ENCODE results near the gene TMEM198. TPM values are rescaled to one million over a fixed set of nuclear protein-coding genes. Genes with fewer than 3 reads are reported as not detected.
A peak's percentile ranks its signal among the peaks of the same experiment; 100 is the strongest.

TMEM198 gene
- total RNA-seq, 1 donor from 2014 or later, result 8.2 TPM

- no peak overlapping the region for H3K4me3 Mint-ChIP-seq (ENCODE audit: low read depth)
- H3K4me1 Mint-ChIP-seq (ENCODE audit: low read depth), result peaks cover 40% of the 10 kb centered on the region
- H3K27me3 Mint-ChIP-seq, result peaks cover 64% of the 10 kb centered on the region
- no peaks in the 10 kb centered on the region for H3K36me3 Mint-ChIP-seq (ENCODE audit: insufficient read depth)
- no peak overlapping the region for H3K27ac Mint-ChIP-seq
- no peaks in the 10 kb centered on the region for H3K9me3 Mint-ChIP-seq (ENCODE audit: low read depth)
- DNase-seq (ENCODE audit: low spot score, unreplicated experiment), result no peak
- TF ChIP-seq CTCF (IDR thresholded peaks at IDR 0.05; ENCODE audit: unreplicated experiment), result no peak
Measured at GRCh38 chr2:219524817-219525216, 19.0 kb upstream of the TMEM198 start.

GRCh38 chr2:219525533-219526232, 18.1 kb upstream of the TMEM198 start:
- no peak overlapping the region for H3K27ac Mint-ChIP-seq
- no peak for TF ChIP-seq CTCF (IDR thresholded peaks at IDR 0.05; ENCODE audit: unreplicated experiment)
- peaks cover 69% of the 10 kb centered on the region for H3K27me3 Mint-ChIP-seq
- H3K4me3 Mint-ChIP-seq (ENCODE audit: low read depth), result peak overlapping the region; percentile 16
- peaks cover 34% of the 10 kb centered on the region for H3K4me1 Mint-ChIP-seq (ENCODE audit: low read depth)
- no peaks in the 10 kb centered on the region for H3K36me3 Mint-ChIP-seq (ENCODE audit: insufficient read depth)
- no peaks in the 10 kb centered on the region for H3K9me3 Mint-ChIP-seq (ENCODE audit: low read depth)
- no peak for DNase-seq (ENCODE audit: low spot score, unreplicated experiment)

- Mint-ChIP-seq H3K27ac (no peak overlapping the region), H3K4me1 (ENCODE audit: low read depth) (peaks cover 29% of the 10 kb centered on the region), H3K4me3 (ENCODE audit: low read depth) (no peak overlapping the region), H3K27me3 (peaks cover 72% of the 10 kb centered on the region), H3K36me3 (ENCODE audit: insufficient read depth) (no peaks in the 10 kb centered on the region), H3K9me3 (ENCODE audit: low read depth) (no peaks in the 10 kb centered on the region)
- TF ChIP-seq CTCF (IDR thresholded peaks at IDR 0.05; ENCODE audit: unreplicated experiment), result no peak
- DNase-seq (ENCODE audit: low spot score, unreplicated experiment), result no peak
Measured at GRCh38 chr2:219526320-219527075, 17.3 kb upstream of the TMEM198 start.

GRCh38 chr2:219527076-219527394, 16.8 kb upstream of the TMEM198 start:
- peaks cover 69% of the 10 kb centered on the region for H3K27me3 Mint-ChIP-seq

GRCh38 chr2:219527472-219527871, 16.4 kb upstream of the TMEM198 start:
- DNase-seq (ENCODE audit: low spot score, unreplicated experiment), result no peak
- H3K4me3 Mint-ChIP-seq (ENCODE audit: low read depth), result no peak overlapping the region

More at GRCh38 chr2:219527076-219527394, 16.8 kb upstream of the TMEM198 start:
- no peaks in the 10 kb centered on the region for H3K9me3 Mint-ChIP-seq (ENCODE audit: low read depth)
- H3K27ac Mint-ChIP-seq, result no peak overlapping the region
- H3K36me3 Mint-ChIP-seq (ENCODE audit: insufficient read depth), result no peaks in the 10 kb centered on the region
- H3K4me1 Mint-ChIP-seq (ENCODE audit: low read depth), result peaks cover 25% of the 10 kb centered on the region
- DNase-seq (ENCODE audit: low spot score, unreplicated experiment), result no peak
- TF ChIP-seq CTCF (IDR thresholded peaks at IDR 0.05; ENCODE audit: unreplicated experiment), result no peak
- no peak overlapping the region for H3K4me3 Mint-ChIP-seq (ENCODE audit: low read depth)

More at GRCh38 chr2:219527472-219527871, 16.4 kb upstream of the TMEM198 start:
- peaks cover 68% of the 10 kb centered on the region for H3K27me3 Mint-ChIP-seq
- no peaks in the 10 kb centered on the region for H3K36me3 Mint-ChIP-seq (ENCODE audit: insufficient read depth)
- TF ChIP-seq CTCF (IDR thresholded peaks at IDR 0.05; ENCODE audit: unreplicated experiment), result no peak
- H3K9me3 Mint-ChIP-seq (ENCODE audit: low read depth), result no peaks in the 10 kb centered on the region
- peaks cover 23% of the 10 kb centered on the region for H3K4me1 Mint-ChIP-seq (ENCODE audit: low read depth)
- no peak overlapping the region for H3K27ac Mint-ChIP-seq
